Vagina (tissue), 2 donors: ENCODE measurements around the gene GRM7. TPM values are rescaled to one million over a fixed set of nuclear protein-coding genes. Genes with fewer than 3 reads are reported as not detected.

Experiments
- DNase-seq, 2 donors: peaks; one replicate each; pipeline ENCODE4 v3.0.0-alpha.2; 2017; ENCODE audit errors: extremely low spot score in 2 of 2
- H3K27ac ChIP-seq: fragments of 200-600 bp; sonication (generic); one replicate; pipeline ENCODE4 v1.5.1; 2019
- H3K27me3 ChIP-seq: fragments of 200-600 bp; sonication (generic); one replicate; pipeline ENCODE4 v1.5.1; 2019
- H3K36me3 ChIP-seq, 2 donors: fragments of 200-600 bp; sonication (generic); one replicate each; pipeline ENCODE4 v1.5.1; 2017 to 2019
- H3K4me1 ChIP-seq: fragments of 200-600 bp; sonication (generic); one replicate; pipeline ENCODE4 v1.5.1; 2019
- H3K4me3 ChIP-seq, 2 donors: fragments of 200-600 bp; sonication (generic); 1 replicate in 1 of 2; 2 replicates in 1 of 2; pipeline ENCODE4 v1.5.1; 2016 to 2019
- H3K9me3 ChIP-seq: fragments of 200-600 bp; sonication (generic); one replicate; pipeline ENCODE4 v1.5.1; 2019
- POLR2A ChIP-seq, 2 donors: fragments of 450-650 bp; IDR thresholded peaks; one replicate each; pipeline ENCODE4 v1.6.1; 2017; ENCODE audit warnings: antibody characterized with exemption in 2 of 2, mild to moderate bottlenecking in 2 of 2, moderate library complexity in 2 of 2
- POLR2AphosphoS5 ChIP-seq, 2 donors: sonication (generic); formaldehyde crosslinking; IDR thresholded peaks; one replicate each; pipeline ENCODE4 v1.9.0; 2017; ENCODE audit warnings: antibody characterized with exemption in 2 of 2, mild to moderate bottlenecking in 2 of 2, low read depth in 1 of 2; ENCODE audit not compliant: insufficient read depth in 1 of 2
- intact Hi-C: fragments of 100-400 bp; cut with DNase I; formaldehyde crosslinking; loops from one replicate; pipeline ENCODE4 v1.15.1; 2023
- total RNA-seq: library from RNA; depleted of rRNA; stranded (reverse); fragments of >200 nt; gene quantifications from one replicate; pipeline ENCODE4 v1.2.3, GENCODE V29; 2016
- TF ChIP-seq, protein P1 (sequence below), 3 experiments: fragments of 450-650 bp in 2 of 3; fragments of 200-600 bp in 1 of 3; sonication (generic) in 1 of 3; IDR thresholded peaks; one replicate each; pipeline ENCODE4 v1.5.1; 2017 to 2019; ENCODE audit warnings: antibody characterized with exemption in 3 of 3, mild to moderate bottlenecking in 2 of 3, moderate library complexity in 2 of 3

Gene GRM7
- total RNA-seq, 1 donor from 2014 or later: 2.0 TPM

DNA sequence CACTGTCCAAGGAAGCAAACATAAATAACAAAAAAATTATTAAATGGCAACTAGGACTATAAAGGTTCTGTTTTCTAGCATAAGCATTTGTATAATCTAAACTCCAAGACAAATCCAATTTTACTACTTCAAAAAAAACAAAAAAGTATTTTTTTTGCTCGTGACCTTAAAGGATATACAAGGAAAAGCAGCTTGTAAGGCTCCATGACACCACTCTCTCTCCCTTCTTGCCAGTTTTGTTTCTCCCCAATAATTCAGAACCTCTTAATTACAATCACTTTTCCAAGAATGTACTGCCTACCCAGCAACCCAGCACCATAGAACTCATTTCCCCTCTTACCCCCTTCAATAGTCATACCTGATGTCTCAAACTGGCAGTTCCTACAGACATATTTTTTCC lies 496.2 kb downstream of the GRM7 start:
- intact Hi-C loops: no loop called here
- Histone ChIP-seq H3K4me1 (no peaks in the 10 kb centered on the region), H3K4me3 (no peak overlapping the region), H3K27ac (no peak overlapping the region), H3K36me3 (no peaks in the 10 kb centered on the region), H3K27me3 (no peaks in the 10 kb centered on the region), H3K9me3 (no peaks in the 10 kb centered on the region)
- no peak for DNase-seq
- TF ChIP-seq, protein P1, sequence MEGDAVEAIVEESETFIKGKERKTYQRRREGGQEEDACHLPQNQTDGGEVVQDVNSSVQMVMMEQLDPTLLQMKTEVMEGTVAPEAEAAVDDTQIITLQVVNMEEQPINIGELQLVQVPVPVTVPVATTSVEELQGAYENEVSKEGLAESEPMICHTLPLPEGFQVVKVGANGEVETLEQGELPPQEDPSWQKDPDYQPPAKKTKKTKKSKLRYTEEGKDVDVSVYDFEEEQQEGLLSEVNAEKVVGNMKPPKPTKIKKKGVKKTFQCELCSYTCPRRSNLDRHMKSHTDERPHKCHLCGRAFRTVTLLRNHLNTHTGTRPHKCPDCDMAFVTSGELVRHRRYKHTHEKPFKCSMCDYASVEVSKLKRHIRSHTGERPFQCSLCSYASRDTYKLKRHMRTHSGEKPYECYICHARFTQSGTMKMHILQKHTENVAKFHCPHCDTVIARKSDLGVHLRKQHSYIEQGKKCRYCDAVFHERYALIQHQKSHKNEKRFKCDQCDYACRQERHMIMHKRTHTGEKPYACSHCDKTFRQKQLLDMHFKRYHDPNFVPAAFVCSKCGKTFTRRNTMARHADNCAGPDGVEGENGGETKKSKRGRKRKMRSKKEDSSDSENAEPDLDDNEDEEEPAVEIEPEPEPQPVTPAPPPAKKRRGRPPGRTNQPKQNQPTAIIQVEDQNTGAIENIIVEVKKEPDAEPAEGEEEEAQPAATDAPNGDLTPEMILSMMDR (IDR thresholded peaks at IDR 0.05): no peak
- TF ChIP-seq POLR2A (IDR thresholded peaks at IDR 0.05) (no peak), POLR2AphosphoS5 (IDR thresholded peaks at IDR 0.05; ENCODE audit: insufficient read depth in 1 of 2, low read depth in 1 of 2) (no peak)

DNA sequence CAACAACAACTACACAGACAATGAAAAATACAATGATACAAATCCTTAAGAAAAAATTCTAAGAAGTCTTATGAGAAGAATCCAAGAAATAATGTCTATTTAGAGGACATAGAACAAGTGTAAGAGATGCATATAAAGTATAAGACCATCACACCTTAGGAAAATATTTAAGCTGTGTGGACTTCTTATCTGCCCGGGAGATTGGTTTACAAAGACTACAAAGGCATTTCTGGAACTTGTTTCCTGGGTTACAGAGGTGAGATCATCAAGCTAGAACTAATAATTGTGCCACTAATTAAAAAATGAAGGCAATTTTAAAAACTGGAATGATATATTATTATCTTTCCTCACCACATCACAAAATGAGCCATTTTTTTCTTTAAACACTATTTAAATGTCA lies 507.1 kb downstream of the GRM7 start:
- TF ChIP-seq POLR2AphosphoS5 (IDR thresholded peaks at IDR 0.05; ENCODE audit: insufficient read depth in 1 of 2, low read depth in 1 of 2) (no peak), POLR2A (IDR thresholded peaks at IDR 0.05) (no peak)
- TF ChIP-seq, protein P1 (IDR thresholded peaks at IDR 0.05): no peak
- DNase-seq: no peak
- H3K4me1 ChIP-seq: no peaks in the 10 kb centered on the region
- intact Hi-C loops: no loop called here
- no peaks in the 10 kb centered on the region for H3K36me3 ChIP-seq
- H3K4me3 ChIP-seq: no peak overlapping the region
- no peak overlapping the region for H3K27ac ChIP-seq
- no peaks in the 10 kb centered on the region for H3K27me3 ChIP-seq
- H3K9me3 ChIP-seq: no peaks in the 10 kb centered on the region

DNA sequence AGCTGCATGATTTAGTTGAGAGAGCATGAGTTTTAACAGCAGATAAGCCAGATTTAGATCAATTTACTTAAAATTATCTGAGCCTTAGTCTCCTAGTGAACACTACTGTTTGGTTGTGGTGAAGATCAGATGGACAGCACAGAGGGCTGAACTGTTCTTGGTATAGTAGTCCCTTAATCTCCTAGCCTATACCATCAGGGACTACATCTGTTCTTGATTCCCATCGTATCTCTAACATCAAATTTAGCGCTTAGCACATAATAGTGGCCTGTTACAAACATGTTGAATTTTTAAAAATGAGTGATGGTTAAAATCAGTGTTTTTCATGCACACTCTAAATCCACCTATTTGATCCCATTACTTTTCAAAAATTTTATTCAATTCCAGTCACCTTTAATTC lies 507.7 kb downstream of the GRM7 start:
- Histone ChIP-seq H3K4me3 (no peak overlapping the region), H3K27me3 (no peaks in the 10 kb centered on the region), H3K27ac (no peak overlapping the region), H3K4me1 (no peaks in the 10 kb centered on the region), H3K9me3 (no peaks in the 10 kb centered on the region), H3K36me3 (no peaks in the 10 kb centered on the region)
- TF ChIP-seq, protein P1 (IDR thresholded peaks at IDR 0.05): no peak
- TF ChIP-seq POLR2AphosphoS5 (IDR thresholded peaks at IDR 0.05; ENCODE audit: insufficient read depth in 1 of 2, low read depth in 1 of 2) (no peak), POLR2A (IDR thresholded peaks at IDR 0.05) (no peak)
- no peak for DNase-seq
- intact Hi-C loops: no loop called here

DNA sequence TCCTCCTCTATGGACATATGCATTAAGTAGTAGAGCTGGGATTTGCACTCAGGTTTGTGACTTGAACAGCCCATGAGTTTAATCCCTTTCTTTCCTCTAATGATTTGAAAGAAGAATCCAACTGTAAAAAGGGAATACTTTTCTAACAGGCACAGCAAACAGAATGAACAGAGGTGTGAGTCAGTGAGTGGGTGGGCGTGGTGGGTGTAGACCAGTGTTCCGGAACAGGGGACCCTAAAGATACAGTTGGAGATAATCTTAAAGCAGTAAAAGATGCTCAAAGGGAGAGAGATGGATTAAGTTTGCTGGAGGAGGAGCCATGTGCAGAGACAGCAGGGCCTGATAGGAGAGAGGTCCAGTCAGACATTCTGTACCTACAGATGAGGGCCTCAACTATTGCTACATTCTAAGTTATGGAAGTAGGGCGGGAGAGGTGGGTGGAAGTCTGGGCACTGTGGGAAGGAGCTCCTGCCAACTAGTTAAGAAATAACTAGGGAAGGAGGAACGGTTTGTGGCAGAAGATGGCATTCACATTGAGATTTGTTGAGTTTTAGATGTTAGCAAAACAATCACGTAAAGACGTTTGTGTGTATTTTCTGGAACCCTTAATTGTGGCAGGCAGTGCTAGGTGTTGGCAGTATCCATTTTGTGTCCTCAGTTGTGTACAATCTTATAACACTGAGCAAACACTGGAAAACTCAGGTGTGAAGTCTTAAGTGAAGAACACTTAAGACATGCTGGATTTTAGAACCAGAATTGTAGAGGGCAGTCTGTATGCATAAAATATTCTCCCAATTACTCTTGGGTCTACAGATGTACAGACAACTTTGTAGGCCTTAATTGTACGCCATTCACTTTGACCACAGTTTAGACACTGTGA lies 511.0 kb downstream of the GRM7 start:
- DNase-seq: no peak
- Histone ChIP-seq H3K4me3 (no peak overlapping the region), H3K4me1 (no peaks in the 10 kb centered on the region), H3K9me3 (no peaks in the 10 kb centered on the region), H3K27ac (no peak overlapping the region), H3K27me3 (no peaks in the 10 kb centered on the region), H3K36me3 (no peaks in the 10 kb centered on the region)
- intact Hi-C loops: no loop called here
- TF ChIP-seq, protein P1 (IDR thresholded peaks at IDR 0.05): no peak
- TF ChIP-seq POLR2A (IDR thresholded peaks at IDR 0.05) (no peak), POLR2AphosphoS5 (IDR thresholded peaks at IDR 0.05; ENCODE audit: insufficient read depth in 1 of 2, low read depth in 1 of 2) (no peak)

DNA sequence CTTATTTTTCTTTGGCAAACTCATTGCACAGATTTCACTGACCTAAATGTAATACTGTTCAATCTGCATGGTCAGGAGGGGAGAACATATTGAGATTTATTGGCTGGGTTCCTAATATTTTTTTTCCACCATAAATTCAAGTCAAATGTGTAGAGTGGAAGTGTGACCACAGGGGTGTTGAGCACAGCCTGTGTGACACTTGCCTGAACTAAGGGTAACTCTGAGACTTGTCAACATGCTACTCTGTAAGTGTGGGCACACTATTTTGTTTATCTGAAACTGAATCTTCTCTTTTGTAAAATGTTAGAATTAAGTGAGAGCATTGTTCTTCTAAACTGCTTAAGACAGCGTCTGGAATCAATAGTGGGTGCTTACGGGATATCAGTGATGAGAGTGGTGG lies 516.2 kb downstream of the GRM7 start:
- no peaks in the 10 kb centered on the region for H3K36me3 ChIP-seq
- H3K4me3 ChIP-seq: no peak overlapping the region
- H3K27ac ChIP-seq: no peak overlapping the region
- no peaks in the 10 kb centered on the region for H3K9me3 ChIP-seq
- H3K27me3 ChIP-seq: no peaks in the 10 kb centered on the region
- TF ChIP-seq POLR2AphosphoS5 (IDR thresholded peaks at IDR 0.05; ENCODE audit: insufficient read depth in 1 of 2, low read depth in 1 of 2): no peak
- TF ChIP-seq, protein P1 (IDR thresholded peaks at IDR 0.05): no peak
- TF ChIP-seq POLR2A (IDR thresholded peaks at IDR 0.05): no peak
- DNase-seq: no peak
- peaks cover 7% of the 10 kb centered on the region for H3K4me1 ChIP-seq
- intact Hi-C loops: no loop called here
